GM12801 (cell line): ENCODE results near the gene ZNF778.

Experiments used
- TF ChIP-seq, protein P1 (sequence below): IDR thresholded peaks from one replicate; pipeline ENCODE4 v1.5.1; 2011; ENCODE audit warnings: control low read depth; ENCODE audit not compliant: insufficient read length; ENCODE audit errors: extremely low read depth

The ZNF778 gene

DNA sequence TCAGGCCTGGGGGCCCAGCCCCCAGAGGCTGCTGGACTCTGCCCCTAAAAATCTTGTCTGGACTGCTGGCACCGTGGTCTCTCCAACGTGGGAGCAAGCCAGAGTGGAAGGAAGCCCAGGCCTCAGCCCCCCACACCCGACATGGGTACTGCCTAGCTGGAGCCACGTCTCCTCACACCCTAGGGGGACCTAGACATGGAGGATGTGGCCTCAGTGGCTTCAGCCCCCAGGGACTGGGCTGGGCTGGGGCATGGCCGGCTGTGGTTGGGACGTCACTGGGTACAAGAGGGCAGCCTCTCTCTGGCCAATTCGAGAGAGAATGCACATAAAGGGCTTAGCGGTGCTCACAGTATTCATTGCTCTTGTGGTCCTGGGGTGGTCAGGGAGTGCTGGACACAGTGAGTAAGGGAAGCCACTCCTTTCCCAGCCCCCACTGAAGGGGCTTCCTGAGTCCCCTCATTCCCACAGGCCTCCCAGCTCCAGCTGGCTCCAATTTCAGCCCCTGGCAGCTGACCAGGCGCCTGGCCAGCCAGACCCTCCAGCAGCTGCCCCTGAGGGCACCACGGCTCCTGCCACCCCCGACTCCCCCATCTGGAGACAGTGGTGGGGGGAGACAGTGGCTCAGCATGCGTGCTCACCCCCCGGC, 44.9 kb upstream of the ZNF778 start:
- TF ChIP-seq, protein P1, sequence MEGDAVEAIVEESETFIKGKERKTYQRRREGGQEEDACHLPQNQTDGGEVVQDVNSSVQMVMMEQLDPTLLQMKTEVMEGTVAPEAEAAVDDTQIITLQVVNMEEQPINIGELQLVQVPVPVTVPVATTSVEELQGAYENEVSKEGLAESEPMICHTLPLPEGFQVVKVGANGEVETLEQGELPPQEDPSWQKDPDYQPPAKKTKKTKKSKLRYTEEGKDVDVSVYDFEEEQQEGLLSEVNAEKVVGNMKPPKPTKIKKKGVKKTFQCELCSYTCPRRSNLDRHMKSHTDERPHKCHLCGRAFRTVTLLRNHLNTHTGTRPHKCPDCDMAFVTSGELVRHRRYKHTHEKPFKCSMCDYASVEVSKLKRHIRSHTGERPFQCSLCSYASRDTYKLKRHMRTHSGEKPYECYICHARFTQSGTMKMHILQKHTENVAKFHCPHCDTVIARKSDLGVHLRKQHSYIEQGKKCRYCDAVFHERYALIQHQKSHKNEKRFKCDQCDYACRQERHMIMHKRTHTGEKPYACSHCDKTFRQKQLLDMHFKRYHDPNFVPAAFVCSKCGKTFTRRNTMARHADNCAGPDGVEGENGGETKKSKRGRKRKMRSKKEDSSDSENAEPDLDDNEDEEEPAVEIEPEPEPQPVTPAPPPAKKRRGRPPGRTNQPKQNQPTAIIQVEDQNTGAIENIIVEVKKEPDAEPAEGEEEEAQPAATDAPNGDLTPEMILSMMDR = no peak

- TF ChIP-seq, protein P1 = no peak
These were observed 44.2 kb upstream of the ZNF778 start for GRCh38 chr16:89173174-89173921.

DNA sequence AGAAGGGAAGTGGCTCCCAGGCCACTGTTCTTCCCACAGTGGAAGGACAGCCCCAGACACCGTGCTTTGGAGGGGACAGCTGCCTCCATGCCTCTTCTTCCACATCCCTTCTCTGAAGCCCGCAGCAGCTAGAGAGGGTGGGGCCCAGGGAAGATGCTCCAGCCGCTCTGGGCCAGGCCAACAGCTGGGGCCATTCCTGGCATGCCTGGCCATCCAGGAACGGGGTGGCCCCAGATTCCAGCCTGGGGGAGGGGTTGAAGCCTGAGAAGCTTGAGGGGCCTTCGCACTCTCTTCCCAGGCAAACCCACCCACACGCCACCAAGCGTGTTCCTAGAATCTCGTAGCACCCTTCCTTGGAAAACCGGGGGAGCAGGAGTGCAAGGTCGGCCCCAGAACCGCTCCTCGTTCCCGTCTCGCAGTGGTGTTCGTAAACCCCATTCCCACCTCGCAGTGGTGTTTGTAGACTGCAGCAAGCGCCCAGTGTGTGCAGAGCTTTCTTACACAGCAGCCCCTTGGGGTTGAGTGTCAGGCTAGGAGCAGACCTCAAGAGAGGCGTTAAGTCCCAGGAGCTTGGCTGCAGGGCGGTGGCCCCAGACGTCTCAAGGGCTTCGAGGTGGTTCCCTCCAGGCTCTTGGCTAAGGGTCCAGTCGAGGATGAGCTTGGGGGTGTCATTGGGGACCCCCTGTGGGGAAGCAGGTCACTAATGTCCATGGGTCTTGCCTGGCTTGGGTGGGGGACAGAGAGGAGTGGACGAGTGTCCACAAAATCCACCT, 43.3 kb upstream of the ZNF778 start:
- TF ChIP-seq, protein P1 = no peak

- TF ChIP-seq, protein P1 = no peak
These were observed 42.6 kb upstream of the ZNF778 start for GRCh38 chr16:89174877-89175276.

DNA sequence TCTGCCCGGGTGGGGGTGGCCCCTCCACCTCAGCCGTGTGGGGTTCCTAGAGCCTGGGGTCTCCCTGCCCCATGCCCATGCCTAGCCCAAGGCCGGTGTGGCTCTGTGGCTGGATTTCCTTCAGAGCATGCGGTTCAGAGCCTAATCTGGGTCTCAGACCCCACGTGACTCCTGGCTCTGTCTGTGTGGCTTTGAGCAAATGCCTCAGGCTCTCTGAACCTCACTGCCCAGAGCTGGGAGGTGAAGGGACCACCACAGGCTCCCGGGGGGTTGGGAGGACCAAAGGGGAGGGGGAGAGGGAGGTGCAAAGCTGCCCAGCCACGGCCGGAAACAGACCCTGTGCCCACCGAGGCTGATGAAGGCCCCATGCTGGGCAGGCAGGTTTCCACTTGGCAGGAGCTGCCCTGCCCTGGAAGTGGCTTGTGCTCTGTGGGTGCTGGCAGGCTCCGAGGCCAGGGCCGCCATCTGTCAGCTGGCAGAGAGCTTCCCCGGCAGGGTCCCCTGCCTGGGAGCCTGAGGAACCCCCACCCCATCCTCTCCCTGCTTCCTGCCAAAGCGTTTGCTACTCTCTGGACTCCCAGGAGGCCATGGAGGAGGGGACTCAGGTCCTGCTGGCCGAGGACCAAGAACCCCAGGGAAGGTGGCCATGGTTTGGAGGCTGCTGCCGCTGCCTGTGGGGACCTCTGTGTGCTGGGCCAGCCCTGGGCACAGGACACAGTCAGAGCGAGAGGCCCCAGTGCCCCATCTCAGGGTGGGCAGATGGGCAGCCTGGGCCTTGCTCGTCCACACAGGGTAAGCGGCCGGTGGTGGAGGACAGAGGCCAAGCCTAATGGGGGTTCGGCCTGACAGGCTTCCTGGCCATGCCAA, 42.0 kb upstream of the ZNF778 start:
- TF ChIP-seq, protein P1 = no peak

DNA sequence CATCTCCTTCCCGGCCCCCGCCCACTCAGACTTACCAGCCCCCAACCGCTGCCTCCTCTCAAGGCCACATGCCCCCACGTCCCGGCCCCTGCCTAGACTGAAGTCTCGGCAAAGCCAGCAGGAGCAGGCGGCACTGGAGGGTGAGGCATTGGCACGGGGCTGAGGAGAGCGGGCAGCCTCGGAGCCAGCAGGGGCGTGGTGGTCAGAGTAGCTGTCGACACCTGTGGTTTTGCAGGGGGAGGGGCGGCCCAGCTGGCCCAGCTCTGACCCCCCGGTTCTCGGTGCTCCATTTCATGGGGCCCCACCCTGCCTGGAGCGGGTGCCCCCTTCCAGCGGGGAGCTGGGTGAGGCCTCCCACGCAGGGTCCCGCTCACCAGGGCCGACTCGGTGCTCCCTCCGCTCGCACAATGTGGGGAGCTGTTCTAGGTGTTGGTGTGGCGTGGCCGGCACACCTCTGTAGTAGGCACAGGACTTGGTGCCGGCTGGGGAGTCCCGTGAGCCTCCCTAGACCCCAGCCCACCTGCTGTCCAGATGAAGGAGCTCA, 41.3 kb upstream of the ZNF778 start:
- TF ChIP-seq, protein P1 = no peak
